Activated T-cell treated with anti-CD3 and anti-CD28 coated beads, Interleukin-2, amount 50 U/mL, for 4 hours (primary cell): ENCODE measurements around the gene LIN9. TPM values are rescaled to one million over a fixed set of nuclear protein-coding genes. Genes with fewer than 3 reads are reported as not detected.
A peak's percentile ranks its signal among the peaks of the same experiment; 100 is the strongest.

ENCODE experiments used
- ATAC-seq, 2 donors: fragments of 200-7000 bp; cut with Tn5 transposase; one replicate each; pipeline ENCODE4 v1.10.0; 2021
- DNase-seq: peaks from one replicate; pipeline ENCODE4 v3.0.0-alpha.2; 2020
- H3K27me3 Mint-ChIP-seq: one replicate; pipeline ENCODE4 v1.8.0; 2021; ENCODE audit warnings: low read depth, mixed read lengths
- H3K36me3 Mint-ChIP-seq: one replicate; pipeline ENCODE4 v1.8.0; 2022; ENCODE audit warnings: mixed read lengths; ENCODE audit not compliant: insufficient read depth
- H3K4me1 Mint-ChIP-seq: one replicate; pipeline ENCODE4 v1.8.0; 2021; ENCODE audit warnings: low read depth, mixed read lengths
- H3K4me3 Mint-ChIP-seq: one replicate; pipeline ENCODE4 v1.8.0; 2021; ENCODE audit warnings: mild to moderate bottlenecking, moderate library complexity, mixed read lengths
- H3K9me3 Mint-ChIP-seq: one replicate; pipeline ENCODE4 v1.8.0; 2021; ENCODE audit warnings: mixed read lengths
- total RNA-seq, 3 donors: library from RNA; stranded (reverse); gene quantifications; one replicate each; pipeline ENCODE4 v1.2.1, GENCODE V29; 2021

Gene LIN9
- total RNA-seq, 3 donors from 2014 or later: 7.5 to 8.6 (median 8.3) TPM

DNA sequence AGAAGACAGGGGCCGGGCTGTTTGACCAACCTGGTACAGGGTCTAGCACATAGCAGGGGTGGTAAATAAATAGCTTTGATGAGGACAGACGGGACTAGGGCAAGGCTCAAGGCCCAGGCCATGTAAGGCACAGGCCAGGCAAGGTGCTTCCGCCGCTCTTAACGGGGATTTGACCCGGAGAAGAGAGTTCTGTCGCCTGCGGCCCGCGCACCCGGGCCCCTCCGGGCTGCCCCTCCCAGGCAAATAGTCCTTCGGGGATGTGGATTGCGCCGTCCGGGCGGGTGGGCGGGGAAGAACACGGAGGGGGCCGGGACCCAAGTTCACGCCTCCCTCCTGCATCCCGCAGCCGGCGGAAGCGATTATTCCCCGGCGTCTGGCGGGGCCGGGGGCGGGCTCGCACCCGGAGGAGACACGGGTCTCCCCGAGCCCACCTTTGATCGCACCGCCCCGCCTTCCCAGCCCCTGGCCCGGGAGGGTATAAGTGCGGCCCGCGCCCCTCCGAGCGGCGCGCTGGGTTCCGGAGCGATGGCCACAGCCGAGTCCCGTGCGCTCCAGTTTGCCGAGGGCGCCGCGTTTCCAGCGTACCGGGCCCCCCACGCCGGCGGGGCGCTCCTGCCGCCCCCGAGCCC, 85.7 kb downstream of the LIN9 start, which contains the start of gene MIXL1:
MIXL1 (plus strand) TSS at position 508 of the 629 bp plus-strand sequence; CDS start at position 526, 18 bp downstream.
- peaks cover 8% of the 10 kb centered on the region for H3K4me1 Mint-ChIP-seq
- H3K27me3 Mint-ChIP-seq: peaks cover 28% of the 10 kb centered on the region
- H3K36me3 Mint-ChIP-seq: no peaks in the 10 kb centered on the region

GRCh38 chr1:226222686-226223085, 86.3 kb downstream of the LIN9 start:
- H3K4me1 Mint-ChIP-seq: peaks cover 8% of the 10 kb centered on the region
- H3K36me3 Mint-ChIP-seq: no peaks in the 10 kb centered on the region
- peaks cover 28% of the 10 kb centered on the region for H3K27me3 Mint-ChIP-seq
- peak overlapping the region; percentile 40 for H3K4me3 Mint-ChIP-seq
- DNase-seq (no peak), ATAC-seq (no peak)
- no peaks in the 10 kb centered on the region for H3K9me3 Mint-ChIP-seq

More for the DNA sequence above, 85.7 kb downstream of the LIN9 start, which contains the start of gene MIXL1:
- peak within 1 kb of the TSS; percentile 71 for H3K4me3 Mint-ChIP-seq
- ATAC-seq (peak; percentile 64 to 69), DNase-seq (no peak)
- H3K9me3 Mint-ChIP-seq: no peaks in the 10 kb centered on the region

DNA sequence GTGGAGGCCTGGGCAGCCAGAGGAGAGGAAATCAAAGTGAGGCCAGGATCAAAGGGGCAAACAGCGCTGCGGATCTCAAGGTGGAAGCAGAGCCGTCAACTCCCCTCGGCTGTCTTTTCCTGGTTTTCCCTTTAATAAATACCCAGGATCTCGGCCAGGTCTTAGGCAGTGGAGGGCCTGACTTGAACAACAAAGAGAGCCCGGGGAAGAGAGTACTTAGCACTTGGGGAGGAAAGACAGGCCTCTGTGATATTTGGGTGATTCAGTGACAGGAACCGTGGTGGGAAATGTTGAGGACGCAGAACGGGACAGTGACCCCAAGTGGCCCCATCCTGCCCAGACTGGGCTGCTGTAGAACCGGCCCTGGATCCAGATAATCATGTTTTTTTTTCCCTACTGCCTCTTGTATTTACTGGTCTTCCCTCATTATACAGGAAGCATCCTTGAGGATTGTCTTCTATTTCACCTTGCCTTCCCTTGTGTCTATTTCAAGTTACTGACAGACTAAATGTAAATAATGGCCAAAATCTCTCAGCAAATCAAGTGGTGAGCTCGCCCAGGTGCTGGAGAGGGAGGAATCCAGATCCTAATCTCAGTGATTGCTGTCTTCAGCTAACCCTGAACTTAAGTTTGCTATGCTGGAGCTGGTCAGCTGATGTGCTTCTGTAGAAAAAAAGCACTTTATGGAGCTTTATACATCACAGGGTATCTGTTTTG, 88.3 kb downstream of the LIN9 start:
- Mint-ChIP-seq H3K36me3 (no peaks in the 10 kb centered on the region), H3K4me3 (no peak overlapping the region), H3K9me3 (no peaks in the 10 kb centered on the region), H3K4me1 (peaks cover 8% of the 10 kb centered on the region), H3K27me3 (peaks cover 21% of the 10 kb centered on the region)
- DNase-seq (no peak), ATAC-seq (no peak)

GRCh38 chr1:226217273-226217672, 91.7 kb downstream of the LIN9 start:
- peaks cover 4% of the 10 kb centered on the region for H3K27me3 Mint-ChIP-seq
- H3K4me3 Mint-ChIP-seq: no peak overlapping the region
- DNase-seq: no peak
- no peaks in the 10 kb centered on the region for H3K4me1 Mint-ChIP-seq
- H3K36me3 Mint-ChIP-seq: no peaks in the 10 kb centered on the region
- no peak for ATAC-seq
- no peaks in the 10 kb centered on the region for H3K9me3 Mint-ChIP-seq

GRCh38 chr1:226216056-226216455, 92.9 kb downstream of the LIN9 start:
- DNase-seq (no peak), ATAC-seq (no peak)
- Mint-ChIP-seq H3K27me3 (no peaks in the 10 kb centered on the region), H3K4me1 (no peaks in the 10 kb centered on the region), H3K9me3 (no peaks in the 10 kb centered on the region), H3K4me3 (no peak overlapping the region), H3K36me3 (no peaks in the 10 kb centered on the region)

DNA sequence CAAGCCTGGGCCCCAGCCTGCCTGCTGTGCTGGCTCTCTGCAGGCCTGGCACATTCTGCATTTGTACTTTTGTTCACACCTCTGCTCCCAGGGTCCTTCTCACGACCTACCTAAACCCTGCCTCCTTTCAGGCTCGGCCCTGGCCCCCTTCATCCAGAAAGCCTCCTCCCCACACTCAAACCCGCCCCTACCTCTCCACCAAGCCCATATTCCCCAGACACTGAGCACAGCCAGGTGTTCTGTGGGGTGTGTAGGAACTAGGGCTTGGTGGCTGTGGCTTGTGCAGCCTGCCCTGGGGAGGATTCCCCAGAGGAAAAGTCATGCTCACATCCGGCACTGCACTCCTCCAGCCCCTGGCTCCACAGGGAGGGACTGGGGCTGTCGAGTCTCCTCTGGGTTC, 93.7 kb downstream of the LIN9 start:
- Mint-ChIP-seq H3K4me1 (no peaks in the 10 kb centered on the region), H3K36me3 (no peaks in the 10 kb centered on the region), H3K27me3 (no peaks in the 10 kb centered on the region), H3K9me3 (no peaks in the 10 kb centered on the region), H3K4me3 (no peak overlapping the region)
- DNase-seq (no peak), ATAC-seq (no peak)

DNA sequence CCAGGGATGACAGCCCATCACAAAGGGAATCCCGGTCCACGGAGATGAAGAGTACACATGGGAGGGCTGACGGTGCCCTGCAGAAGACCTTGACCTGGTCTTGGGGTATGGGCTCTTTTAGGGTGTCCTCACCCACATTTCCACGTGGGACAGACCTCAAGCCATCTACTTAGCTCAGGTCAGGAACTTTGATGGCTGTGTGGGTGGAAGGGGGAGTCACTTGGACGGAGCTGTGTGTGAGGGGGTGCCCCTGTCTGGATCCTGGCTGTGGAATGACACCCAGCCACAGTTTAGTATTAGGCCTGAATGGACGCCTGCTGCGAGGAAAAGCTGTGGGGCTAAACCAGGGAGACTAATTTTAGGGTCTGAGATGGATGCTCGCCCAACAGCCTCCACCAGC, 96.4 kb downstream of the LIN9 start:
- Mint-ChIP-seq H3K4me3 (no peak overlapping the region), H3K27me3 (no peaks in the 10 kb centered on the region), H3K4me1 (no peaks in the 10 kb centered on the region), H3K9me3 (no peaks in the 10 kb centered on the region), H3K36me3 (no peaks in the 10 kb centered on the region)
- ATAC-seq (no peak), DNase-seq (no peak)

- Mint-ChIP-seq H3K27me3 (no peaks in the 10 kb centered on the region), H3K36me3 (no peaks in the 10 kb centered on the region), H3K4me1 (no peaks in the 10 kb centered on the region), H3K4me3 (no peak overlapping the region), H3K9me3 (no peaks in the 10 kb centered on the region)
- DNase-seq (no peak), ATAC-seq (no peak)
These were observed 97.7 kb downstream of the LIN9 start for GRCh38 chr1:226211181-226211821.

DNA sequence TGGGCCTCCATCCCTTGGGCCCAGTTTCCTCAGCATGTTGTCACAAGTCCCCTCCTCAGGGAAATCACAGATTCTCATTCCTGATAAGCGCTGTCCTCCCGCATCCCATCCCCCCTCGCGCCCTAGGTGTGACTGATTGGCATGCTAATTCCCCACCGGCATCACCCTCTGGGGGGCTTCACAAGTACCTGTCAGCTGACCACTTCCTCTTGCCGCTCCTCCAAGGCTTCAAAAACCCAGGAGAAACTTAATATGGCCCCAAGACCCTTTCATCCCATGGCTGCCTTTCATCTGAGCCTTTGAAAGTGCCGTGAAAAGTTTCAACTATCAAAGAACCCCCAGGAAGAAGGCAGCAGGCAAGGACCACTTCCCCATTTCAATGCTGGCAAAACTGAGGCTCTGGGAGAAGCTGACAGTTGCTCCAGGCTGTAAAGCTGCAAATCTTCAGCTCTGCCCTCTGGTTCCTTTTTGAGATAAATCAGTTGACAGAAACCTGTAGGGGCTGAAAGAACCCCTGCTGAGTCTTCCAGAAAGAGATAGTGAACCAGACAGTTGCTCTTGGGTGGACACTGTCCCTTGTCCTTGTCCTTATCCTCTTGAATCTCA, 98.3 kb downstream of the LIN9 start:
- H3K4me3 Mint-ChIP-seq: no peak overlapping the region
- no peak for DNase-seq
- no peaks in the 10 kb centered on the region for H3K4me1 Mint-ChIP-seq
- no peaks in the 10 kb centered on the region for H3K27me3 Mint-ChIP-seq
- H3K9me3 Mint-ChIP-seq: no peaks in the 10 kb centered on the region
- ATAC-seq: no peak
- H3K36me3 Mint-ChIP-seq: no peaks in the 10 kb centered on the region

DNA sequence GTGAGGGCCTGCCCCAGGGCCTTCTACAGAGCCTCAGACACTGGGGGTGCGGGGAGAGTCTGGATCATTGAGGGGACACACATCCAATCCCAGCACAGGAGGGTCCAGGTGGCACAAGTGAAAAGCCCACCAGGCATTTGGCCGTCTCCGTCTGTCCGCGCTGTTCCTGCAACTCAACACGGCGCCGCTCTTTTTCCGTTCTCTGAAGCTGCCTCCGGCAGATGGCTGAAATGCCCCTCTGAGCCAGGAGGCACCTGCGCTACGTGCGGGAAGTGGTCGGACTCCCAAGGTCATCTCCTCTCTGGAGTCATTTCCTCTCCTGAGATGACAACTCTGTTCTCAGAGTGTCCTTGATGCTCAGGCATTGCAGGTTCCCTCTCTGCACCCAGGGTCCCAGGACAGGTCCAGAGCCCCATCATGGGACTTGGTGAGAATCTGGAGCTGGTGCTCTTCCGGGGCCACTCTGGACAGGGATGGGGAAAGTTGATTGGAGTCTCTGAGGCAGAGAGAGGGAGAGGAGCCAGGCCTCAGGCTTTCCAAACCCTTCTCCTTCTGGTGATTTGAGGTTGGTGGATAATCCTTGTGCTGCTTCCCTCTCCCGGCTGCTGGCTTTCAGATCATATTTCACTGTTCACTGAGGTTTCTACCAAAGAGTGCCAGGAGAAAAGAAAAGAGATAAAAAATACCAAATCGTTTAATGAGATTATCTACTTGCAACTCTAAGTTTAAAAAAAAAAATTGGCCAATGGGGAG, 99.5 kb downstream of the LIN9 start:
- no peaks in the 10 kb centered on the region for H3K9me3 Mint-ChIP-seq
- DNase-seq: no peak
- no peak for ATAC-seq
- no peaks in the 10 kb centered on the region for H3K4me1 Mint-ChIP-seq
- H3K4me3 Mint-ChIP-seq: no peak overlapping the region
- H3K27me3 Mint-ChIP-seq: no peaks in the 10 kb centered on the region
- H3K36me3 Mint-ChIP-seq: no peaks in the 10 kb centered on the region

DNA sequence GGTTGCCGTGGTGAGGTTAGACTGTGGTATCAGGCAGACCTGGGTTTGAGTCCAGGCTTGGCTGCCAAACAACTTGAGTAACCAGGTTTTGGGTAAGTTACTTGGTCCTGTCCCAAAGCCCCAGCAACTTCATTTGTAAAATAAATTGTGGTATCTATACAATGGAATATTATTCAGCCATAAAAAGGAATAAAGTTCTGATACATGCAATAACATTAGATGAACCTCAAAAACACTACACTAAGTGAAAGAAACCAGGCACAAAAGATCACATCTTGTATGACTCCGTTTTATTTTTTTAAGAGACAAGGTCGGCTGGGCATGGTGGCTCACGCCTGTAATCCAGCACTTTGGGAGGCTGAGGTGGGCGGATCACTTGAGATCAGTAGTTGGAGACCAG, 101.9 kb downstream of the LIN9 start:
- peaks cover 2% of the 10 kb centered on the region for H3K27me3 Mint-ChIP-seq
- no peak overlapping the region for H3K4me3 Mint-ChIP-seq
- H3K36me3 Mint-ChIP-seq: no peaks in the 10 kb centered on the region
- no peaks in the 10 kb centered on the region for H3K9me3 Mint-ChIP-seq
- ATAC-seq (no peak), DNase-seq (no peak)
- H3K4me1 Mint-ChIP-seq: no peaks in the 10 kb centered on the region

DNA sequence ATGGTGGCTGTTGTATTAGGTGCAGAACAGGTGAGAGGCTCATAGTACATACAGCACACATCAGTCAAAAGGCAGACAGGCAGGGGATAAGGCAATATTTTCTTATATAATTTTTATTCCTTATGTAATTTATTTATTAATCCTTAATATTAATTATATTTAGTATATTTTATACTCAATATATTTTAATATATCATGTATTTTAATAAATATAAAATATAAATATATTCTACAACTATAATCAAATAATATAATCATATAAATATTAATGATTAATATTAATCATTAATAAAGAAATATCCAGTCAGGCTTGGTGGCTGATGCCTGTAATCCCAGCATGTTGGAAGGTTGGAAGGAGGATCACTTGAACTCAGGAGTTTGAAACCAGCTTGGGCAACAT, 104.8 kb downstream of the LIN9 start:
- H3K4me1 Mint-ChIP-seq: no peaks in the 10 kb centered on the region
- DNase-seq (no peak), ATAC-seq (no peak)
- H3K36me3 Mint-ChIP-seq: no peaks in the 10 kb centered on the region
- no peaks in the 10 kb centered on the region for H3K9me3 Mint-ChIP-seq
- peaks cover 9% of the 10 kb centered on the region for H3K27me3 Mint-ChIP-seq
- no peak overlapping the region for H3K4me3 Mint-ChIP-seq

DNA sequence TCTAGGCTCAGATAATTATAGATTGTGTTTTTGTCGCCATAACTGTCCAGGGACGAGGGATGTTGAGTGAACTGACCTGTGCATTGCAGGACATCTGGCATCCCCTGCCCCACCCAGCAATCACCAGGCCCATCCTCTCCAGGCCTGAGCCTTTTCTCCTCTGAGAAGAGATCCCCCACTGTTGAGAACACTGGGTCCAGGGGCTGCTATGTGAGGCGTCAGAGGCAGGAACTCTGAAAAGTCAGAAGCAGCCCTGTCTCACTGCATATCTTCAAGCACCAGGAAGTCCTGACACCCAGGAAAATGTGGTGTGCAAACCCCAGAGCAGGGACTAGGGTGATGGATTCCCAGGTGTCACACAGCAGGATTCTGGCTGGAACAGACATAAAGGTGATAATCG, 105.3 kb downstream of the LIN9 start:
- no peaks in the 10 kb centered on the region for H3K4me1 Mint-ChIP-seq

GRCh38 chr1:226203240-226203639, 105.7 kb downstream of the LIN9 start:
- DNase-seq (no peak), ATAC-seq (no peak)
- Mint-ChIP-seq H3K4me3 (no peak overlapping the region), H3K4me1 (no peaks in the 10 kb centered on the region), H3K27me3 (peaks cover 9% of the 10 kb centered on the region), H3K36me3 (no peaks in the 10 kb centered on the region), H3K9me3 (no peaks in the 10 kb centered on the region)

More for the DNA sequence above, 105.3 kb downstream of the LIN9 start:
- no peak overlapping the region for H3K4me3 Mint-ChIP-seq
- no peaks in the 10 kb centered on the region for H3K9me3 Mint-ChIP-seq
- H3K27me3 Mint-ChIP-seq: peaks cover 9% of the 10 kb centered on the region
- ATAC-seq (no peak), DNase-seq (no peak)
- H3K36me3 Mint-ChIP-seq: no peaks in the 10 kb centered on the region
